ENCODE measurements around the gene GNPDA2. TPM values are rescaled to one million over a fixed set of nuclear protein-coding genes. Genes with fewer than 3 reads are reported as not detected.

GNPDA2 gene
- total and polyA plus RNA-seq, 2 donors from 2014 or later = 12.3 to 19.4 TPM

DNA sequence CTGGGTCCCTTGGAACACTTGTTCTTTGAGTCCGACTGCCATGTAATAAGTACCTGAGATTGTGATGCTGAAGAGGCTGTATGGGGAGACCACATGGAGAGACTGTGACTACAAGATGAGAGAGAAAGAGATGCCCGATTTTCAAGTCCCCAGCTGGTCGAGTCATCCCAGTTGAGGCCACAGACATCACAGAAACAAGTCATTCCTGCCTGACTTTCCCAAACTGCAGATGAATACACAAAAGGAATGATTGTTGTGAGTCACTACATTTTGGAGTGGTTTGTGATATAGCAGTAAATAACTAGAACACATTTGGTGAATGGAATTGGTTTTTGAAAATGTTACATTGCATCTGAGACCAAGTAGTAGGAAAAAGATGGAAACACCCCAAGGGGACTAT, 66.0 kb downstream of the GNPDA2 start:
- no peak overlapping the region for H3K4me3 ChIP-seq (ENCODE audit: low read length in 3 of 3)
- H3K36me3 ChIP-seq (ENCODE audit: control insufficient read depth in 2 of 3, insufficient read depth in 3 of 3, low read length in 3 of 3) = no peaks in the 10 kb centered on the region
- H3K9me3 ChIP-seq (ENCODE audit: control insufficient read depth in 2 of 3, insufficient read depth in 1 of 3, low read length in 3 of 3) = no peaks in the 10 kb centered on the region
- H3K9ac ChIP-seq (ENCODE audit: low read length in 3 of 3) = no peak overlapping the region
- no peak overlapping the region for H3K27ac ChIP-seq (ENCODE audit: low read depth in 2 of 2, low read length in 2 of 2)
- TF ChIP-seq, protein P1, sequence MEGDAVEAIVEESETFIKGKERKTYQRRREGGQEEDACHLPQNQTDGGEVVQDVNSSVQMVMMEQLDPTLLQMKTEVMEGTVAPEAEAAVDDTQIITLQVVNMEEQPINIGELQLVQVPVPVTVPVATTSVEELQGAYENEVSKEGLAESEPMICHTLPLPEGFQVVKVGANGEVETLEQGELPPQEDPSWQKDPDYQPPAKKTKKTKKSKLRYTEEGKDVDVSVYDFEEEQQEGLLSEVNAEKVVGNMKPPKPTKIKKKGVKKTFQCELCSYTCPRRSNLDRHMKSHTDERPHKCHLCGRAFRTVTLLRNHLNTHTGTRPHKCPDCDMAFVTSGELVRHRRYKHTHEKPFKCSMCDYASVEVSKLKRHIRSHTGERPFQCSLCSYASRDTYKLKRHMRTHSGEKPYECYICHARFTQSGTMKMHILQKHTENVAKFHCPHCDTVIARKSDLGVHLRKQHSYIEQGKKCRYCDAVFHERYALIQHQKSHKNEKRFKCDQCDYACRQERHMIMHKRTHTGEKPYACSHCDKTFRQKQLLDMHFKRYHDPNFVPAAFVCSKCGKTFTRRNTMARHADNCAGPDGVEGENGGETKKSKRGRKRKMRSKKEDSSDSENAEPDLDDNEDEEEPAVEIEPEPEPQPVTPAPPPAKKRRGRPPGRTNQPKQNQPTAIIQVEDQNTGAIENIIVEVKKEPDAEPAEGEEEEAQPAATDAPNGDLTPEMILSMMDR (IDR thresholded peaks at IDR 0.05; ENCODE audit: borderline replicate concordance, extremely low read depth, insufficient read depth) = no peak
- no peaks in the 10 kb centered on the region for H3K4me1 ChIP-seq (ENCODE audit: control insufficient read depth in 2 of 3, insufficient read depth in 2 of 3, low read depth in 1 of 3, low read length in 3 of 3)
- intact Hi-C loops (cut with DNase I) = no loop called here
- no peak for FAIRE-seq
- H3K27me3 ChIP-seq (ENCODE audit: control insufficient read depth, insufficient read depth, low read length) = no peaks in the 10 kb centered on the region
- DNase-seq = no peak

DNA sequence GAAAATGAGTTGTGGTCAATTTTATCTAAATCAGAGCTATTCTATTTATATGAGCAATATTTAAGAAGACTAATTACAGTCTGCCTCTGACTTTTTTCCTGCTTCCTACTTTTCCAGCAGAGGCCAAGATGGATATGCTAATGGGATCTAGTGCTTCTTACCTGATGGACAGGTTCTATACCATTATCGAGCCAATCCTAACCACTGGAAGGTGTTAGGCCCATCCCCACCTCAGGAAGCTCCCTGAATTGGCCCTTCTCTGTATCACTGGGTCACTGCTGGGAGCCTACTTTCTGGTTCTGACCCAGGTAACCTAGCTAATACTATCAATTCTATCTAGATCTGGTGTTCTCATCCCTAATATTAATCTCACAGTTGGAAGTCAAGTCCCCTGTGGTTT, 74.4 kb downstream of the GNPDA2 start:
- Histone ChIP-seq H3K4me3 (ENCODE audit: low read length in 3 of 3) (no peak overlapping the region), H3K9ac (ENCODE audit: low read length in 3 of 3) (no peak overlapping the region), H3K27ac (ENCODE audit: low read depth in 2 of 2, low read length in 2 of 2) (no peak overlapping the region), H3K4me1 (ENCODE audit: control insufficient read depth in 2 of 3, insufficient read depth in 2 of 3, low read depth in 1 of 3, low read length in 3 of 3) (no peaks in the 10 kb centered on the region), H3K27me3 (ENCODE audit: control insufficient read depth, insufficient read depth, low read length) (no peaks in the 10 kb centered on the region), H3K9me3 (ENCODE audit: control insufficient read depth in 2 of 3, insufficient read depth in 1 of 3, low read length in 3 of 3) (no peaks in the 10 kb centered on the region), H3K36me3 (ENCODE audit: control insufficient read depth in 2 of 3, insufficient read depth in 3 of 3, low read length in 3 of 3) (no peaks in the 10 kb centered on the region)
- DNase-seq (no peak), FAIRE-seq (no peak)
- TF ChIP-seq, protein P1 (IDR thresholded peaks at IDR 0.05; ENCODE audit: borderline replicate concordance, extremely low read depth, insufficient read depth) = no peak
- intact Hi-C loops (cut with DNase I) = no loop called here

Other genes with a start within 250 kb of the GNPDA2 start
- gene YIPF7, start 74.9 kb downstream of the GNPDA2 start, total RNA-seq = not detected
- gene YIPF7, start 74.9 kb downstream of the GNPDA2 start, polyA plus RNA-seq (ENCODE audit: insufficient read depth, low read depth, low replicate concordance) = not detected
- 21.2 TPM for gene GUF1, start 48.1 kb downstream of the GNPDA2 start, total RNA-seq
- 17.8 TPM for gene GUF1, start 48.1 kb downstream of the GNPDA2 start, polyA plus RNA-seq (ENCODE audit: insufficient read depth, low read depth, low replicate concordance)